ENCODE measurements around the gene KCNK16.

DNA sequence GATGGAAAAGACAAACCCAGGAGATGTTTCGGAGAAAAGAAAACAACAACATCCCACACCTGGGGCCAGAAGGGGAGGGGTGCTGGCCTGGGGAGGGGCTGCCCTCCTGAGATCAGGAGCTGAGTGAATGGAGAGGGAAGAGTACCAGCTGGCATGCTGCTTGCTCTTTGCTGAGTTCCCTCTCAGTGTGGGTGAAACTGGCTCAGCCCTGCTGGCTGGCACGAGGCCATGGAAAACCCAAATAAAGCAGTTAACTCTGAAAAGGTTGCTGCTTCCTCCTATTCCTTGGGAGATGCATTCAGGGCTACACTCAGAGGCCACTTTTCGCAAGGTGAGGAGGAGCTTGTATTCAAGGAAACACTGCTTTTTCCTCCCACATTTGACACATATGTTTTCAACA, 8.0 kb upstream of the KCNK16 start:
- TF ChIP-seq EZH2 (IDR thresholded peaks at IDR 0.05; ENCODE audit: borderline replicate concordance): no peak
- no peak for TF ChIP-seq CTCF (IDR thresholded peaks at IDR 0.05; ENCODE audit: poor library complexity)
- TF ChIP-seq EZH2phosphoT487 (IDR thresholded peaks at IDR 0.05; ENCODE audit: low read depth, severe bottlenecking, unreplicated experiment): no peak
